Activated naive CD8-positive, alpha-beta T cell treated with anti-CD3 and anti-CD28 coated beads, Interleukin-2, amount 50 U/mL, for 16 hours (primary cell): Measurements from ENCODE around the gene ART1.

Experiments
- DNase-seq: peaks from one replicate; pipeline ENCODE4 v3.0.0-alpha.2; 2020; ENCODE audit warnings: low read depth, low spot score

The ART1 gene

DNA sequence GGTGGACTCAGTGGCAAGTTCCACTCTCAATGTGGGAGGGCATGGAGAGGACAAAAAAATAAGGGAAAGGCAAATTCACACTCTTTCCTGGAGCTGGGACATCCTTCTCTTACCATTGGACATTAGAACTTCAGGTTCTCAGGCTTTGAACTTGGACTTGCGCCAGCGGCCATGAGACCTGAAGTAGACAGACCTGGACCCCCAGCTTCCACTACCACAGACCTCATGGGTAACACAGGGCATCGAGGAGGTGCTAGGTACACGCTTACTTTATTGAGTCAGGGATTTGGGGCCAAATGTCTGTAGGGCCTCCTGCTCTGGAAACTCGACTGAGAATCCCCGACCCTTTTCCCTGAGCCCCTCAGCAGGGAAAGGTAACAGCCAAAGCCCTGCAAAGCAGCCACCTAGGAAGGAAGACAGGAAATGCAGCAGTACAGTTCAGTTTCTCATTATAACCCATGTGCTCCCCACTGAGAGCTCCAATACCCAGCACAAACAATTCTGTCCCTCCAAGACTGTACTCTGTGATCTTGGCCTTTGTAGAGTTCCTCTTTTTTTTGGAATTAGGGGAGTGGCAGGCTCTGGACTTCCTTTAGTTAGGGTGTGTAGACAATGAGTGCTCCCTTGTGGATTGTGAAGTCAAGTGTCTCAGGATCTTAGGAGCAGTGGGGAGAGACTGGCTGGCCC, 20.6 kb downstream of the ART1 start:
- DNase-seq, result no peak

- no peak for DNase-seq
These were observed 21.1 kb downstream of the ART1 start for GRCh38 chr11:3666023-3666530.

GRCh38 chr11:3667149-3668035, 22.5 kb downstream of the ART1 start:
- no peak for DNase-seq

DNA sequence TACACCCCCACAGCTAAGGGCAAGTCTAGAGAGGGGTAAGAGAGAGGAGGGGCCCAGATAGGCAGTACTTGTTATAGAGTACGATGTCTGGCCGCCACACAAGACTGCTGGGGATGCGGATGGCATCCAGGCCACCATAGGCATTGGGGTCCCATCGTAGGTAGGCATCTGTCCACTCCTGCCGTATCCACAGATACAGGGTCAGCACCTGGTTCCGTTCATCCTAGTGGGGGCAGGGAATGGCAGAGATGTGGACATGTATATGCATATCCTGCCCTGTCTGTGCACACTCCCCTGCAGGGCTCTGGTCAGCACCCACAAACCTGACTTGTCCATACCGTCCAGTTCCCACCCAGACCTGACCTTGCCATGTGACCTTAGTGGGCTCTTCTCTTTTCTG, 24.2 kb downstream of the ART1 start:
- DNase-seq, result no peak

DNA sequence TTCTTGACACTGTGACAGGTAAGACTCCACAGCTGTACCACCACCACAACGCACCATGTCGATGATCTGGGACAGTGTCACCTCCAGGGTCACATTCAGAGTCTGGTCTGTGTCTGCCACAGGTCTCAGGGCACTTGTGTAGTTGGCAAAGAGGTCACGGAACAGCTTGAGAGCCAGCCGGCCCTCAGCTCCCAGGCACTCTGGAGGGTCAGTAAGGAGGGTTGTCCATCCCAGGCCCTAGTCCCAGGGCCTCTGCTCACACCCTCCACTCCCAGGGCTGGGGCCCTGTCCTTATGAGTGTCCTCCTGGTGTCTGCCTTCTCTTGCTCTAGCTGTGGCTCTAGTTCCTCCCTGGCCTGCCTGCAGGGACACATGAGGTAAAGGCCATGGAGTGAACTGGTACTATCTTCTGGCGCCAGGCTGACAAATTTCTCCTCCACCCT, 24.8 kb downstream of the ART1 start:
- no peak for DNase-seq

DNA sequence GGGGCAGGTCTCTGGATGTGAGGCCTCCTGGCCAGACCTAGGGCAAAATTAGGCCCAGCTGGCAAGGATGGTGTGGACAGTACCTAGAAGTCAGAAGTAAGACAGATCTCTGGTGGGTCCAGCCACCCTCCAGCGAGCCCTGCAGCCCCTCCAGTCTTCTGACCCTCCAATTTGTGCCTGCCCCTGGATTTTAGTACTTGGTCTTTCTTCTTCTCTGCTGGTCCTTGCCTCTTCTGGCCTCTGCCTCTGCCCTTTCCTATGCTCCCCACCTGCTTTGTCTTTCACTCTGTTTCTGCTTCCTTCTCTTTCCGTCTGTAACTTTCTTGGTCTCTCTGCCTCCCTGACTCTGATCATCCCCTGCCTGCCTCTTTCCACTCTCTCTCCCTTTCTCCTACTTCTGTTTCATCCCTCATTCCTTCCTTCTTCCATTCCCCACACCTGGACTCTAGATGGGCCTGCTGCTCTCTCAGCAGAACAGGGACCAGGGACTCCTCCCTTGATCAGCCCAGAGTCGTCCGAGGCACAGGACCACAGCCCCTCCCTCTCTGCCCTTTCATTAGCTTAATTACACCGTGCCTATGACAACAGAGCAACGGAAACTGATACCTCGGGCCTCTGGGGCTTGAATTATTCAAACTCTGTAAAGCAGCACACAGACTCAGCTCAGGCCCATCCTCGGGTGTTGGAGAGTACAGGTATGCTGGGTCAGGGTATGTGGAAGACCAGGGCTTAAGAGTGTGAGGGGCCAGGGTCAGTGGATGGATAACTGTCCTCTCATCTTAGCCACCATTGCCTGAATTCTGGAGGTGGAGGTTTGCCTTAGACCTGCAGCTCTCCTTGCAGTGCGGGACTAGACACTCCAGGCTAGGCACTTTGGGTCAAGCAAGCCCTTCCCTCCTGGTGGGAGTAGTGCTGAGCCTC, 26.7 kb downstream of the ART1 start, which contains the start of gene CHRNA10:
CHRNA10 (minus strand) TSS at position 51 of the 921 bp plus-strand sequence. CDS start 72 bp downstream, outside the sequence.
- no peak for DNase-seq

GRCh38 chr11:3674189-3674588, 29.3 kb downstream of the ART1 start:
- DNase-seq, result no peak

- no peak for DNase-seq
These were observed 31.0 kb downstream of the ART1 start for GRCh38 chr11:3675971-3676370.

- DNase-seq, result no peak
These were observed 34.1 kb downstream of the ART1 start for GRCh38 chr11:3679077-3679476.

DNA sequence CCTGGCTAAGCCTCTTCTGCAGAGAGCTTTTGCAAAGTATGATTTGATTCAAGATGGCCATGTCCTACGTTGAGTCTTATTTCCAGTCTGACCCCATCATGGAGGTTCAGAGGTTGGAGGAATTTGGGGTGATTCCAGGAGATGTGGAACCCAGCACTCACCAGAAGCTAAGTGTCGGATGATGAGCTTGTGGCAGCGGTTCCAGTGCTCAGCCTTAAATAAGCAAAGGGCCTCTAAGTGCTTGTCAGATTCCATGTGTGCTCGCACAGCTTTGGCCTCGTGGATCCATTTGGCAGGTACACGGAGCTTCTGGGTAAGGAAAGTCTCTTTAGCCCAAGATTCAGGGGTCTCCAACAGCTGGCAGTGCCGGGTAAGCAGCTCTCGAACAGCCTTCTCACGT, 38.1 kb downstream of the ART1 start:
- no peak for DNase-seq

DNA sequence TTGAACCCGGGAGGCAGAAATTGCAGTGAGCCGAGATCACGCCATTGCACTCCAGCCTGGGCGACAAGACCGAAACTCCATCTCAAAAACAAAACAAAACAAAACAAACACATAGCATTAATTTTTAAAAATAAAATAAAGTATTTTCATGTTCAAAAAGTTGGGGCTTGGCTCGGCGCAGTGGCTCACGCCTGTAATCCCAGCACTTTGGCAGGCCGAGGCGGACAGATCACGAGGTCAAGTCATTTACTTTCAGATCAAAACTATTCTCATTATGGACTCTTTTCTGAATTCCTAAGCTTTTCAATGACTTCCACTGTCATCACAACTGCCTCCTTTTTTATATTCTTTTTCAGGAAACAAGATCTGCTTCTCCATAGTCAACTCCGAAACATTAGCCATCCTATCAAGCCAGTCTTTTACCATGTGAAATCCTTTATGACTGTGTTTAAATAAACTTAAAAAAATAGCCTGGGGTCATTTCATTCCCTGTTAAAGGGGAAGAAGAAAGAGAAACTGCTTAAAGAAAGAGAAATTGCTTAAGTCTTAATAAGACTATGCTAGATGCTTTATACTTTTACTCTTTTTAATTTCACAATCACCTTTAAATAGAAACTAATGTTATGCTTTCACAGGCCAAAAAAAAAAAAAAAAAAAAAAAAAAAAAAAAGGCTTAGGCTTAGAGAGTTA, 39.3 kb downstream of the ART1 start:
- no peak for DNase-seq

GRCh38 chr11:3684819-3685172, 39.9 kb downstream of the ART1 start:
- DNase-seq, result no peak

DNA sequence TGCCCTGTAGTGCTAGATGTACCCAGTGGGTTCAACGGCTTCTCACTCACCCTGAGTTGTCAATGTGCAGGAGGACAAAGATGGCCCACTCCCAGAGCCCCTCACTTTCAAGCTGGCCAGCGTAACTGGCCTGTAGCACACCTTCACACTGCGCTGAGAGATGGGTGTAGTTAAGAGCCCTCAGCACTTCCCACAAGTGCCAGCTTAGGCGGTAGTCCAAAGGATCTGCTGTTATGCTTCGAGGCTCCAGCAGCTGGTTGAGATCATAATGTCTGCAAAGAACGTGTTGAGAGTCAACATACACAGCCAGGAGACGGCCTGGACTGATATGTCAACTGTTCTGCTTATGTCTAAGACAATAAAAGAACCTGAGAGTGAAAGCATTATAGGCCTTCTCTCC, 41.0 kb downstream of the ART1 start:
- DNase-seq, result no peak

- no peak for DNase-seq
These were observed 41.8 kb downstream of the ART1 start for GRCh38 chr11:3686751-3687150.

GRCh38 chr11:3700410-3700809, 55.5 kb downstream of the ART1 start:
- DNase-seq, result no peak

- DNase-seq, result no peak
These were observed 56.0 kb downstream of the ART1 start for GRCh38 chr11:3700910-3701309.

- DNase-seq, result no peak
These were observed 58.5 kb downstream of the ART1 start for GRCh38 chr11:3703383-3703782.

DNA sequence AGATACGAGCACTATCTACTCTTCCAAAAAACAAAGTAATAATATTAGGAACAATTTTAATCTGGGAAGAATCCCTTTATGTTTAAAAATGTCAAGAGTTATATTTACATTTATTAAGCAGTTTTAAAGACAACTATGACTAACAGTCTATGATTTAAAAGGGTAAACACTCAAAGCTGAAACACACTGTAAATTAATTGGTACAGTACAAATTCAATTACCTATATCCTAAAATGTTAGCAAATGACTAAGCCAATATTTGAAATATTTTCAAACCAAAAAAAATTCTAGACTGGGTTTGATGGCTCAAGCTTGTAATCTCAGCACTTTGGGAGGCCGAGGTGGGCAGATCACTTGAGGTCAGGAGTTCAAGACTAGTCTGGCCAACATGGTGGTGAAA, 62.2 kb downstream of the ART1 start:
- no peak for DNase-seq

- no peak for DNase-seq
These were observed 65.0 kb downstream of the ART1 start for GRCh38 chr11:3709977-3710376.

DNA sequence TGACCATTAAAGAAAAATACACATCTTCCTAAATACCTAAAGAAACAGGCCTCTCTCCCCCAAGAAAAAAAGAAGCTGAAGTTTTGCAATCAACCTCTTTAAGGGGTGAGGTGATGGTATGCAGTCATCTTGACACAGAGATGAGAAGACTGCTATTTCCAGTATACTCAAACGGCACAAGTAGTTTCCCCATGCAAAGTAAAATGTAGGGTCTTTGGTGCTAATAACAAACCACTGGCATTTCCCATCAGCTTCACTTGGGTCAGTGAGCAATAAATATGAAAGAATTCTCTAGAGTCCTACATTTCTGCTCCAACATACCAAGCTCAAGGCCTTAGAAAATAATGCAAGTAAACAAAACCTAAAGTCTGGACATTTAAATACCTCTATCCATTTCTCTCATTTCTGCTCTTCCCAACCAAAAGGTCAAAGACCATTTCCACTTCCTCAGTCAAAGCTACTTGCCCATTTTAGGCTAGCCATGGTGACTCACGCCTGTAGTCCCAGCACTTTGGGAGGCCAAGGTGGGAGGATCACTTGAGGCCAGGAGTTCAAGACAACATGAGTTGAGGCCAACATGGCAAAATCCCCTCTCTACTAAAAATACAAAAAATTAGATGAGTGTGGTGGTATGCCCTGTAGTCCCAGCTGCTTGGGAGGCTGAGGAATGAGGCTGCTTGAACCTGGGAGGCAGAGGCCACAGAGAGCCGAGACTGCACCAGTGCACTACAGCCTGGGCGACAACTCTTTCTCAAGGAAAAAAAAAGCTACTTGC, 65.7 kb downstream of the ART1 start:
- no peak for DNase-seq
